Measurements from ENCODE around the gene TRPM3. TPM values are rescaled to one million over a fixed set of nuclear protein-coding genes. Genes with fewer than 3 reads are reported as not detected.

TRPM3 gene
- total and polyA plus RNA-seq, 2 of the 8 experiments (the other 6 are each of a cell fraction or from before 2014, with no cell fraction given) = 2.4 to 10.9 TPM

- Histone ChIP-seq H3K56ac (replicated peaks; ENCODE audit: insufficient read length, low read depth, low read length) (no peak overlapping the region), H4K91ac (replicated peaks; ENCODE audit: insufficient read length, low read length) (no peak overlapping the region), H2BK120ac (replicated peaks; ENCODE audit: low read depth, low read length) (no peak overlapping the region), H3K4ac (replicated peaks; ENCODE audit: insufficient read length, low read depth, low read length) (no peak overlapping the region), H3K4me1 (replicated peaks in 1 of 4; ENCODE audit: control insufficient read depth in 3 of 4, insufficient read depth in 4 of 4, low read length in 3 of 4) (no peaks in the 10 kb centered on the region), H3K23me2 (ENCODE audit: low read depth, low read length) (no peaks in the 10 kb centered on the region; the same call in 1 of the 2 replicates), H3K79me2 (ENCODE audit: control insufficient read depth in 1 of 2, insufficient read depth in 2 of 2, low read length in 2 of 2) (no peaks in the 10 kb centered on the region), H4K20me1 (replicated peaks in 1 of 2; ENCODE audit: control insufficient read depth in 1 of 2, insufficient read depth in 2 of 2, low read length in 2 of 2) (no peaks in the 10 kb centered on the region), H3K79me1 (ENCODE audit: low read depth, low read length) (no peaks in the 10 kb centered on the region), H3K14ac (ENCODE audit: insufficient read length) (no peak overlapping the region), H2AK5ac (ENCODE audit: low read depth, low read length) (no peak overlapping the region), H2BK12ac (ENCODE audit: low read depth, low read length) (no peak overlapping the region), H3K4me2 (ENCODE audit: insufficient read depth in 1 of 2, low read depth in 2 of 2, low read length in 2 of 2) (no peak overlapping the region), H3K4me3 (ENCODE audit: extremely low read depth in 1 of 4, insufficient read depth in 2 of 4, low read depth in 3 of 4, low read length in 4 of 4) (no peak overlapping the region), H2AFZ (ENCODE audit: low read length) (no peak overlapping the region), H3K9ac (replicated peaks in 1 of 4; ENCODE audit: extremely low read depth in 1 of 4, low read depth in 3 of 4, low read length in 3 of 4) (no peak overlapping the region), H2BK5ac (ENCODE audit: low read depth, low read length) (no peak overlapping the region), H3K27ac (ENCODE audit: low read depth, low read length) (no peak overlapping the region), H2BK15ac (ENCODE audit: low read length) (no peak overlapping the region), H3K9me3 (ENCODE audit: insufficient read depth in 2 of 2, low read depth in 1 of 2, low read length in 1 of 2) (no peaks in the 10 kb centered on the region), H3K23ac (ENCODE audit: insufficient read length) (no peak overlapping the region), H3K36me3 (ENCODE audit: control insufficient read depth in 2 of 4, insufficient read depth in 4 of 4, low read length in 3 of 4) (no peaks in the 10 kb centered on the region), H3K18ac (ENCODE audit: extremely low read depth, low read length) (no peak overlapping the region), H2BK20ac (ENCODE audit: low read length) (no peak overlapping the region), H3K27me3 (replicated peaks in 1 of 4; ENCODE audit: control insufficient read depth in 3 of 4, extremely low read depth in 1 of 4, insufficient read depth in 3 of 4, low read length in 3 of 4) (no peaks in the 10 kb centered on the region), H4K8ac (ENCODE audit: extremely low read depth, insufficient read depth, low read length) (no peak overlapping the region), H4K5ac (ENCODE audit: insufficient read length, low read depth, low read length) (no peak overlapping the region)
- DNase-seq (ENCODE audit: low read depth in 1 of 2, low spot score in 2 of 2) (no peak), FAIRE-seq (no peak)
- ChIA-PET POLR2A (ENCODE audit: partially characterized antibody) (interaction anchor here (0.5 kb wide), 1 partner anchor 14 kb away, joined by 3 read pairs; no protein-coding TSS in a partner anchor), CTCF (ENCODE audit: partially characterized antibody) (interaction anchor here (0.8 to 5.4 kb wide), 8 partner anchors 9 to 147 kb away, joined by 3 to 43 read pairs (median 4); no protein-coding TSS in a partner anchor)
- WGBS, 2 experiments (ENCODE audit: extremely low coverage in 1 of 2, insufficient coverage in 1 of 2, insufficient read length in 1 of 2, insufficient replicate concordance in 2 of 2, low coverage in 1 of 2, low lambda C conversion rate in 2 of 2, missing lambda C conversion rate in 1 of 2) = 92% methylated on average over 6 of the region's 6 CpGs; no CpG with 5 or more reads in 1 of the 2 experiments
- TF ChIP-seq CHD1 (IDR thresholded peaks at IDR 0.05; ENCODE audit: low read depth, low read length) (no peak), MAX (IDR thresholded peaks at IDR 0.05) (no peak), SRF (IDR thresholded peaks at IDR 0.05; ENCODE audit: low read depth, low read length) (no peak)
These were observed 633.2 kb downstream of the TRPM3 start for GRCh38 chr9:70488098-70488792.

Measured in H1 (cell line).